ENCODE measurements around the gene ACE. TPM values are rescaled to one million over a fixed set of nuclear protein-coding genes. Genes with fewer than 3 reads are reported as not detected.

ACE gene
- total RNA-seq, 4 donors from 2014 or later = 3.1 to 5.8 (median 4.2) TPM

GRCh38 chr17:63474586-63475460 lies 2.0 kb upstream of the ACE start:
- Histone ChIP-seq H3K27me3 (peaks cover 0 to 85% (median 7%) of the 10 kb centered on the region in 4 donors), H3K27ac (peak overlapping the region in 2 of 4 donors; percentile 3 to 36), H3K4me3 (no peak overlapping the region), H3K4me1 (peaks cover 19 to 45% (median 29%) of the 10 kb centered on the region in 3 donors), H3K36me3 (no peaks in the 10 kb centered on the region), H3K9me3 (no peaks in the 10 kb centered on the region)
- TF ChIP-seq CTCF (IDR thresholded peaks at IDR 0.05) (no peak), POLR2A (IDR thresholded peaks at IDR 0.05) (no peak)
- intact Hi-C loops (cut with DNase I) = no loop called here
- WGBS, 2 donors = 65 to 81% methylated on average over 9 of the region's 10 CpGs
- no peak for DNase-seq

GRCh38 chr17:63475491-63476412 lies 1.1 kb upstream of the ACE start:
- DNase-seq = no peak
- Histone ChIP-seq H3K4me1 (peaks cover 19 to 45% (median 29%) of the 10 kb centered on the region in 3 donors), H3K27ac (peak overlapping the region in 2 of 4 donors; percentile 11 to 57), H3K9me3 (no peaks in the 10 kb centered on the region), H3K4me3 (peak overlapping the region in 2 of 4 donors; percentile 60 to 76), H3K36me3 (no peaks in the 10 kb centered on the region), H3K27me3 (peaks cover 0 to 83% (median 7%) of the 10 kb centered on the region in 4 donors)
- TF ChIP-seq CTCF (IDR thresholded peaks at IDR 0.05) (no peak), POLR2A (IDR thresholded peaks at IDR 0.05) (no peak)
- 50 to 70% methylated on average over 6 to 13 of the region's 28 CpGs for WGBS, 2 donors
- intact Hi-C loops (cut with DNase I) = no loop called here

- Histone ChIP-seq H3K9me3 (no peaks in the 10 kb centered on the region), H3K27ac (peak overlapping the region in 3 of 4 donors; percentile 11 to 57 (median 34)), H3K27me3 (peaks cover 0 to 84% (median 7%) of the 10 kb centered on the region in 4 donors), H3K4me1 (peaks cover 19 to 46% (median 29%) of the 10 kb centered on the region in 3 donors), H3K4me3 (peak overlapping the region; percentile 36 to 76 (median 50)), H3K36me3 (no peaks in the 10 kb centered on the region)
- TF ChIP-seq CTCF (IDR thresholded peaks at IDR 0.05) = no peak
- WGBS, 2 donors = 10% methylated on average over 2 of the region's 36 CpGs; no CpG with 5 or more reads in 1 of the 2 donors
- intact Hi-C loops (cut with DNase I) = no loop called here
- no peak for DNase-seq
These were observed 405 bp upstream of the ACE start for GRCh38 chr17:63476459-63476853.

GRCh38 chr17:63477480-63478440 lies 899 bp downstream of the ACE start:
- no peaks in the 10 kb centered on the region for H3K9me3 ChIP-seq
- no peaks in the 10 kb centered on the region for H3K36me3 ChIP-seq
- TF ChIP-seq CTCF (IDR thresholded peaks at IDR 0.05) = no peak
- TF ChIP-seq POLR2A (IDR thresholded peaks at IDR 0.05) = no peak
- WGBS, 2 donors = 8% methylated on average over 17 of the region's 44 CpGs; no CpG with 5 or more reads in 1 of the 2 donors
- H3K4me1 ChIP-seq = peaks cover 19 to 50% (median 29%) of the 10 kb centered on the region in 3 donors
- peak overlapping the region; percentile 36 to 76 (median 50) for H3K4me3 ChIP-seq
- DNase-seq = no peak
- H3K27me3 ChIP-seq = peaks cover 0 to 83% (median 7%) of the 10 kb centered on the region in 4 donors
- intact Hi-C loops (cut with DNase I) = no loop called here
- peak overlapping the region in 2 of 4 donors; percentile 11 to 57 for H3K27ac ChIP-seq

Data from esophagus squamous epithelium (tissue), 5 donors.